Calu3 (cell line): Measurements from ENCODE around the gene ADTRP. TPM values are rescaled to one million over a fixed set of nuclear protein-coding genes. Genes with fewer than 3 reads are reported as not detected.

Source experiments
- BruUV-seq: library from RNA; stranded (reverse); fragments of 400-500 nt; replicated peaks from 2 replicates; lab custom pipeline; 2021; lab: Mats Ljungman, UMichigan
- CTCF ChIA-PET: fragments of 300-600 bp; sonication (Branson Sonifier 250); formaldehyde crosslinking; loops from one replicate; lab custom pipeline; 2022; ENCODE audit warnings: antibody characterized with exemption; lab: Charles Lee
- DNase-seq: peaks from one replicate; pipeline ENCODE4 v3.0.0; 2022
- H3K27ac Mint-ChIP-seq: one replicate; pipeline ENCODE4 v1.8.0; 2022; ENCODE audit warnings: mixed read lengths; ENCODE audit not compliant: unreplicated experiment
- H3K27me3 Mint-ChIP-seq: one replicate; pipeline ENCODE4 v1.8.0; 2022; ENCODE audit warnings: mixed read lengths; ENCODE audit not compliant: unreplicated experiment
- H3K36me3 Mint-ChIP-seq: one replicate; pipeline ENCODE4 v1.8.0; 2022; ENCODE audit warnings: mild to moderate bottlenecking, moderate library complexity, mixed read lengths; ENCODE audit not compliant: insufficient read depth, unreplicated experiment
- H3K4me1 Mint-ChIP-seq: one replicate; pipeline ENCODE4 v1.8.0; 2022; ENCODE audit warnings: mild to moderate bottlenecking, low read depth, mixed read lengths; ENCODE audit not compliant: unreplicated experiment
- H3K4me3 Mint-ChIP-seq: one replicate; pipeline ENCODE4 v1.8.0; 2022; ENCODE audit warnings: mild to moderate bottlenecking, low read depth, moderate library complexity, mixed read lengths; ENCODE audit not compliant: unreplicated experiment
- H3K9me3 Mint-ChIP-seq: one replicate; pipeline ENCODE4 v1.8.0; 2022; ENCODE audit warnings: low read depth, mixed read lengths; ENCODE audit not compliant: unreplicated experiment
- CTCF ChIP-seq: fragments of 200-600 bp; IDR thresholded peaks from one replicate; pipeline ENCODE4 v1.8.0; 2022; ENCODE audit warnings: antibody characterized with exemption; ENCODE audit not compliant: unreplicated experiment
- intact Hi-C: fragments of 100-400 bp; cut with micrococcal nuclease; formaldehyde crosslinking; loops from one replicate; pipeline ENCODE4 v1.10.0; 2022; ENCODE audit not compliant: unreplicated experiment
- total RNA-seq: library from RNA; stranded (reverse); gene quantifications from 2 replicates; pipeline ENCODE4 v1.2.3, GENCODE V29; 2022

ADTRP gene
- total RNA-seq, 1 experiment from 2014 or later = 0.54 TPM

GRCh38 chr6:11756292-11756691, 22.3 kb downstream of the ADTRP start:
- TF ChIP-seq CTCF = no peak
- Mint-ChIP-seq H3K27ac (no peak overlapping the region), H3K4me3 (no peak overlapping the region), H3K9me3 (peaks cover 4% of the 10 kb centered on the region), H3K27me3 (no peaks in the 10 kb centered on the region), H3K36me3 (no peaks in the 10 kb centered on the region), H3K4me1 (peaks cover 20% of the 10 kb centered on the region)
- BruUV-seq = no TSS peak
- no peak for DNase-seq
- CTCF ChIA-PET = no interaction called here
- intact Hi-C loops = no loop called here

GRCh38 chr6:11755725-11756124, 22.9 kb downstream of the ADTRP start:
- TF ChIP-seq CTCF = no peak
- H3K9me3 Mint-ChIP-seq = peaks cover 4% of the 10 kb centered on the region
- H3K36me3 Mint-ChIP-seq = no peaks in the 10 kb centered on the region
- no peak overlapping the region for H3K27ac Mint-ChIP-seq
- peaks cover 15% of the 10 kb centered on the region for H3K4me1 Mint-ChIP-seq
- DNase-seq = no peak
- H3K4me3 Mint-ChIP-seq = no peak overlapping the region
- H3K27me3 Mint-ChIP-seq = no peaks in the 10 kb centered on the region
- CTCF ChIA-PET = no interaction called here
- BruUV-seq = no TSS peak
- intact Hi-C loops = no loop called here

- peaks cover 5% of the 10 kb centered on the region for H3K4me1 Mint-ChIP-seq
- BruUV-seq = no TSS peak
- CTCF ChIA-PET = no interaction called here
Measured at GRCh38 chr6:11754625-11755271, 23.9 kb downstream of the ADTRP start.

GRCh38 chr6:11753798-11754197, 24.8 kb downstream of the ADTRP start:
- Mint-ChIP-seq H3K4me3 (no peak overlapping the region), H3K27ac (no peak overlapping the region), H3K36me3 (no peaks in the 10 kb centered on the region), H3K27me3 (no peaks in the 10 kb centered on the region), H3K9me3 (peaks cover 4% of the 10 kb centered on the region), H3K4me1 (no peaks in the 10 kb centered on the region)
- intact Hi-C loops = no loop called here
- BruUV-seq = no TSS peak
- CTCF ChIA-PET = no interaction called here
- DNase-seq = no peak
- no peak for TF ChIP-seq CTCF

More at GRCh38 chr6:11754625-11755271, 23.9 kb downstream of the ADTRP start:
- Mint-ChIP-seq H3K36me3 (no peaks in the 10 kb centered on the region), H3K4me3 (no peak overlapping the region), H3K27me3 (no peaks in the 10 kb centered on the region), H3K9me3 (peaks cover 4% of the 10 kb centered on the region), H3K27ac (no peak overlapping the region)
- TF ChIP-seq CTCF = no peak
- no peak for DNase-seq
- intact Hi-C loops = no loop called here
